H1 (cell line): ENCODE data around the gene SCAP. TPM values are rescaled to one million over a fixed set of nuclear protein-coding genes. Genes with fewer than 3 reads are reported as not detected.

Experiments used
- CBX8 ChIP-seq: fragments of 300-800, 300-1000 bp; sonication (generic); IDR thresholded peaks from 2 replicates; pipeline ENCODE4 v1.7.1; 2016; ENCODE audit warnings: low read depth, low read length, borderline replicate concordance
- USF2 ChIP-seq: IDR thresholded peaks from 2 replicates; pipeline ENCODE4 v1.6.1; 2011; ENCODE audit warnings: low read length, improper control_type of control experiment
- polyA plus RNA-seq, 7 experiments: library from polyadenylated mRNA; depleted of rRNA in 3 of 7; stranded (reverse) in 5 of 7; unstranded in 2 of 7; fragments of >200 nt in 5 of 7; fragments of 200-250 nt in 2 of 7; gene quantifications; 1 replicate in 5 of 7; 2 replicates in 1 of 7; 4 replicates in 1 of 7; pipeline versions ENCODE4 v1.2.1 to v1.2.3, GENCODE V29; 2011 to 2013; ENCODE audit warnings: missing spikeins in 2 of 7, mixed read lengths in 2 of 7
- total RNA-seq: library from RNA; stranded (reverse); fragmentation: NEBNext Ultra II Directional; extraction: Animal tissue kit (Norgen Biotek cat#: 25700); gene quantifications from 2 replicates; pipeline ENCODE4 v1.2.1, GENCODE V29; 2021

Gene SCAP
- total and polyA plus RNA-seq, 2 of the 8 experiments (the other 6 are each of a cell fraction or from before 2014, with no cell fraction given): 74.0 to 114 TPM

- no peak for TF ChIP-seq USF2
- no peak for TF ChIP-seq CBX8
These were observed 80.9 kb downstream of the SCAP start (continued) for GRCh38 chr3:47394881-47395280.
